ENCODE measurements around the gene AATK.

Gene AATK

DNA sequence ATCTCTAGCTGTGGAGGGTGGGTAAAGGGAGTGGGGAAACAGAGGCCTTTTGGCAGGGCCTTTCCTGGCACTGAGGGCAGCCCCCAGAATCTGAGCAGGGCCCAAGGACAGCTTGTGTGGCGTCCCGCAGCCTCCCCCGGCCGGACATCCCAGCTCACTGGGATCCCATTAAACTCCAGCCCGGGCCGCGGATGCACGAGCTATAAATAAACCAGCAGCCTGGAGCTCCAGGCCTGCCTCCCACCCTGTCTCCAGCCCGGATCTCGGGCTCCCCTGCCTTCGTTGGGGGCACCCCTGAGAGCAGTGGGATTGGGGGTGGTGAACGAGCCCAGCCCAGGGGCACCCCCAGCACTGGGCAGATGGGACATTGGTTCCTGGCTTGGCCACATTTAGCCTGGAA lies 13.8 kb upstream of the AATK start:
- no peak for DNase-seq

DNA sequence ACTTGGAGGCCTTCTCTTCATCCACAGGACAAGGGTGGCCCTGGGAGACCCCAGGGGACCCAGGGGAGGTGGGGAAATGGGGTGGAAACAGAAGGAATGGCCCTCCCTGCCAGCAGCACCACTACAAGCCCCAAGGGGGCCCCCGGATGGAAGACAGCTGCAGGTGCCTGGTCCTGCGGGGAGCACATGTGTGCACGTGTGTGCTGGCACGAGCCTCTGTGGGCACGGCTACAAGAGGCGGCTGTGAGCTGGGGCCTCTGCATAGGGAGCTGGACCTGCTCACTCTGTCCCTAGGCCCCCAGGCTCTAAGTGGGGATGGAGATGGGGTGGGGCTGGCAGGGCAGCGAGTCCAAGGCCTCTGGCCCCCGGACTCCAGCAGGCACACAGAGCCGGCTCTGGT lies 13.2 kb upstream of the AATK start:
- no peak for DNase-seq

DNA sequence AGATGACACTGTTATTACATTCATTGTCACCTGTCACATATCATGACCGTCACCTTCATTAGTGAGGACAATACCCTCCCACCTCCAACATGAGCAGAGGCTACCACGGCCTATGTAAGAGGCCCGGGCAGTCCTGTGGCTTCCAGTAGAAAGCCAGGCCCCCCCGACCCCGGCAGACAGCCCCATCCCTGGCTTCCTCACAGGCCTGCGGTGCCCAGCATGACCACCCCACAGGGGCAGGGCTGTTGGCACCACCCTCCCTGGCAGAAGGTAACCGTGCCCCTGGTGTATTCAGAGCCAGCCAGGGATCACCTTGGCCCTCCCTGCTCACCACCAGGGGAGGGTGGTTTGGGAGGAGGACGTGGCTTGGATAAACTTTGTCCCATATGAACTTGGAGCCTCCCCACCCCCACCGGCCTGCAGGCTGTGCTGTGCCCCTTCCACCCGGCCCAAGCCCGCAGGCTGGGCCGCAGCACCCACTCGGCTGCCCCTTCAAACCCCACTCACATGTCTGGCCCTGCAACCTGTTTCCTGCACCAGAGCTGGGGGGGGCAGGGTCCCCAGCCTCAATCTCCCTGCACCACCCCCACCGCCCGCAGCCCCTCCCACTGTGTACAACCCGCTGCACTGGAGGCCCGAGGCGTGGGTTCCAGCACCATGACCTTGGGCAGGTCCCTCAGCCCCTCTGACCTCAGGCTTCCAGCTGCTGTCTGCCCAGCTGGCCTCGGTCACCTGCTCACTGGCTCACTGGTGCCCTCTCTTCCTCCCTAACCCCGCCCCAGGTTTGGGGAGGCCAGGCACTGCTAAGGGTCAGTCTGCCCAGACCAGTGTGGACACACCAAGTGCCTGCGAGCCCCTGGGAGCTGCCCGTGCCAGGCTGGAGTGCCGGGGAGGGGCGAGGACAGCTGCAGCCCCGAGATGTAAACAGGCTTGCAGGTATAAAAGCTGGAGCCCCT lies 12.4 kb upstream of the AATK start:
- no peak for DNase-seq

DNA sequence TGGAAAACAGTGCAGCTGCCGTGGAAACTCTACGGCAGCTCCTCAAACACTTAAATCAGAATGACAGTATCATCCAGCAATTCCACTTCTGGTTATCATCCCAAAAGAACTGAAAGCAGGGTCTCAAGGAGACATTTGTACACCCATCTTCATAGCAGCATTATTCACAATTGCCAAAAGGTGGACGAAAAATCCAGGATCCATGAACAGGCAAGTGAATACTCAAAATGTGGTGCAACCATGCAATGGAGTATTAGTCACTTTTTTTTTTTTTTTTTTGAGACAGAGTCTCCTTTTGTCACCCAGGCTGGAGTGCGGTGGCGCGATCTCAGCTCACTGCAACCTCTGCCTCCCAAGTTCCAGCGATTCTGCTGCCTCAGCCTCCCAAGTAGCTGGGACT lies 10.6 kb upstream of the AATK start:
- no peak for DNase-seq

DNA sequence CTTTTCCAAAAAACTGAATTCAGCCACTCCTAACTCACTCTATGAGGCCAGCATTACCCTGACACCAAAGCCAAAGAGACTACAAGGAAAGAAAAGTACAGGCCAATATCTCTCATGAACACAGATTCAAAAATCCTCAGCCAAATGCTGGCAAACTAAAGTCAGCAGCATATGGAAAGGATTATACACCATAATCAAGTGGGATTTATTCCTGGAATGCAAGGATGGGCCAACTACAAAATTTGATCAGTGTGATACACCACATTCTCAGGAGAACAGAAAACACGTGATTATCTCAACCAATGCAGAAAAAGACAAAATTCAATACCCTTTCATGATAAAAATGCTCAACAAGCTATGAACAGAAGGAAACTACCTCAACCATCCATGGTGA lies 7.7 kb upstream of the AATK start:
- no peak for DNase-seq

DNA sequence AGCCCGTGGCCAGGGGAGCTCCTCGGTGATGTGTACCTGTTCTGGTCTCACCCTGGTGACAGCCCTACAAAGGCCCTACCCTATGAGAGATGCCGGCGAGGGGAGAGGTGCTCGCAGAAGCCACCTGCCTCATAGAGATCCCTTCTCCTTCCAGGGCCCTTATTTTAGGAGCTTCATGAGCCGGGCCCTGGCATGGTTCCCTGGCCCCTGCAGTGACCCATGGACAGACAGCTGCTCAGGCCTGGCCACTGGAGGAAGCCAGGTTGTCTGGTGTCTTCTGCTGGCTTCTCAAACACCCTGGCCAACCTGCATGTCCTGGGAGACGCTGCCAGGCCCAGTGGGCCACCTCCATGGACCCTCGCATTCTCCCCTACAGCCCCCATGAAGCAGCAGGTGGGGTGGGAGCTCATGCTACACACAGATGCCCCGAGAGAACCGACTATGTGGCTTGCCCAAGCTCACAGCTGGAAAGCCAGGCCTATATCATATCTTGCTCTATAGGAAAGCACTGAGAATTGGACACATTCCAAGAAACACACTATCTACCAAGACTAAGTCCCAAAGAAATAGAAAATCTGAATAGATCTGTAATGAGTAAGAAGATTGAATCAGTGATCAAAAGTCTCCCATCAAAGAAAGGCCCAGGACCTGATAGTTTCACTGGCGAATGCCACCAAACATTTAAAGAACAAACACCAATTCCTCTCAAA lies 7.2 kb upstream of the AATK start:
- no peak for DNase-seq

DNA sequence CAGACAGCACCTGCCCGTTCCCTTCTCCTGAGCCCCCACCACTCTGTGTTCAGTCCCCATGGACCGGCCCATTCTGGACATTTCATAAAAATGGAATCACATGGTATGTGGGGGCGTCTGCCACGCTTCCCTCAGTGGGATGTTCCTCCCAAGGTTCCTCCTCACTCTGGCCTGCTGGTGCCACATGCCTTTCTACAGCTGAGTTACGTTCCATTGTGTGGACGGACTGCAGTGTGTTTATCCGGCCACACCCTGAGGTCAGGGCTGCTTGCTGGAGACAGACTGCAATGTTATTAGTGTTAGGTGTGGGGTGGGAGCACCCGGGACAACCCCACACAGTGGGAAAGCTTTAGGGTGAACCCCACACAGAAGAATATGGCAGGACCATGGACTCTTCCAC lies 5.9 kb upstream of the AATK start:
- no peak for DNase-seq

DNA sequence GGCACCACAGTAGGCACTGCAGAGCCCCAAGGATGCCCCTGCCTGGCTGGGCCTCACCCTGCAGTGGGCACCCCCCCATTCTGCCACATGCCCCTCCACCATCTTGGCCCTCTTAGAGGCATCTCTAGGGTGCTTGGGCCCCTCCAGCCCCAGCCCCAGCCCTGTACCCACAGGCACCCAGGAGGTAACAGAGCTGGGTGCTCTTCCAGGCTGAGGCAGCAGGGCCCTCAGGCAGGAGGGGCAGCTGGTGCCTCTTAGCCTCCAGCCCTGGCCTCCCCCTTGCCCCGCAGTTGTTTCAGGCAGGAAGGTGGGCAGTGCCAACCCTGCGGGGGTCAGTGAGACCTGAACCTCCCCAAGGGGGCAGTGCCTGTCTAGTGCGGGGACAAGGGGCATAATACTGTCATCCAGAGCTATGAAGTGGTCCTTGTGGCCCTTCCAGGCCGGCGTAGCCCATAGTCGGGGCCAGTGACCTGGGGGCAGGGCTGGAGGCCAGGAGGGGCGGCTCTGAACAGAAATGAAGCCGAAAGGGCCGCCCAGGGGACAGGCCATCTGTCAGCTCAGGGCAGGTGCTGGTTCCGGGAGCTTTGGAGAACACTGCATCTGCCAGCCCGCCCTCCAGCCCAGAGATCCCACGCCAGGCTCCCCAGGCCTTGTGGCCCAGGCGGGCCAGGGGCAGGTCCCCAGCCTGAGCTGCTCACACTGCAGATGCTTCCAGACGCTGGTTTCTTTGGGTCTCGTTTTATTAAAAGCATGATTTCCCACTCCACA lies 4.9 kb upstream of the AATK start:
- no peak for DNase-seq

DNA sequence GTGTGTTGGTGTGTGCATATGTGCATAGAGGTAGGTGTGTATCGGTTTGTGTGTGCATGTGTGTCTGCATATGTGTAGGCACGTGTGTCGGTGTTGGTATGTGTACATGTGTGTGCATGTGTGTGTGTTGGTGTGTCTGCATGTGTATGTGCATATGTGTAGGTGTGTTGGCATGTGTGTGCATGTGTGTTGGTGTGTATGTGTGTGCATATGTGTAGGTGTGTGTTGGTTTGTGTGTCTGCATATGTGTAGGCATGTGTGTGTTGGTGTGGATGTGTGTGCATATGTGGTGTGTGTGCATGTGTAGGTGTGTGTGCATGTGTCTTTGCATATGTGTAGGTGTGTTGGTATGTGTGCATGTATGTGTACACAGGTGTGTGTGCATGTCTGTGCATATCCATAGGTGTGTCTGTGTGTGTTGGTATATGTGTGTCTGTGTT lies 3.9 kb upstream of the AATK start:
- no peak for DNase-seq

DNA sequence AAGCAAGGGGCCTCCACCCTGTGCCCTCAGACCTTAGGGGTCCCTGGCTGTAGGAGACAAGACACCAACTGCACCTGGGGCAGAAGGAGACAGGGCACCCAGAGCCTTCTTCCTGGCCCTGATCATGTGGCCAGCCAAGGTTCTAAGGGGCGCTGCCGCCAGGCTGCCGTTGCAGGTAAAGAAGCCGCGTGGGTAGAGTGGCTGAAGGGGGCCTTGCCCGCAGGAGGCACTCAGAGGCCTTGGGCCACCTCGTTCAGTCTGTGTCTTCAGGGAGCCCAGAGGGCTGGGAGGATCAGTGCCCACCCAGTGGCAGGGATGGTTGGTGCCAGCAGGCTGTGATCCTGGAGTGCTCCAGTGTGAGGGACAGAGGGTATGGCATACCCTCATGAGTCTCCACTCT lies 1.6 kb upstream of the AATK start:
- DNase-seq, result no peak

DNA sequence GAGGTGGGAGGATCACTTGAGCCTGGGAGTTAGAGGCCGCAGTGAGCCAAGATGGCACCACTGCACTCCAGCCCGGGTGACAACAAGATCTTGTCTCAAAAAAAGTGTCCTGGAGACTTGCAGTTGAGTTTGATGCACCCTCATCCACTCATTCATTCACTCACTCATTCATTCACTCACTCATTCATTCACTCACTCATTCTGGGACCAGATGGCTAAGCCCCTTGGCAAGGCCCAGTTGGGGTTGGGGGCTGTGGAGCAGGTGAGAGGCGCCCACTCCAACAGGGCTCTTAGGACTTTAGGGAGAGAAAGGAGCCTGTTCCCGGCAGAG lies 1.1 kb upstream of the AATK start:
- DNase-seq, result no peak

DNA sequence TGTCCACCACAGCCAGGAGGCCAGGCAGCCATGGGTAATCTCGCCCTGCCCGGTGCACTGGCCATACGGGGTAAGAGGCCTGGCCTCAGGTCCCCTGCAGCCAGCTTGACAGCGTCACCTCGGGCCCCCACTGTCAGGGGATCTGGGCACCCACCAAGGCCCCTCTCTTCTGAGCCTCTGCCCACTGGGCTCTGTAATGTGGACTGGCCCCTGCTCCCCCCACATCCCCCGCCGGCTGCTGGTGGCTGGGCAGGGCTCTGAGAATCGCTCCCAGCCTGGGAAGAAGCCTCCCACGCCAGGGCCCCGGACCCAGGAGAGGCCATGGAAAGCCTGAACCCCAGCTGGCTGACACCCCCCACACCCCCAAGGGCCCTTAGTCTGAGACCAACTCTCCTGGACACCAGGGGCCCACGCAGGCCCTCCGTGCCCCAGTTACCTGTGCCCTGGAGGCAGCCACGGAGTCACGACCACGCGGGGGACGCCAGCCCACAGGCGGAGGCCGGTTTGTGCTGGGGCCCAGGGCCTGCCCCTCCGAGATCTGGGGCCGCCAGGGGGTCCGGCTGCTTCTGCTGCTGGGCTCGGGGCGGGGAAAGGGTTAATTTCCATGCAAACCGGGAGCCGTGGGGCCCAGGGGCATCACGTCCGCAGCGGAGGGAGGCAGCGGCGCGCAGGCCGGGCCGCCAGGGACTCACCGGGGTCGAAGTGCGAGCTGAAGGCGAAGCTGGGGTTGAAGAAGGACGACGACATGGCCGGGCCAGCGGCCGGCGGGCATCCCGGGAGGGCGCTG lies 582 bp downstream of the AATK start, which contains the start of gene PVALEF:
Gene PVALEF (plus strand): TSS at position 262 of the 787 bp plus-strand sequence. CDS start 15,720 bp downstream, outside the sequence.
- DNase-seq, result no peak

DNA sequence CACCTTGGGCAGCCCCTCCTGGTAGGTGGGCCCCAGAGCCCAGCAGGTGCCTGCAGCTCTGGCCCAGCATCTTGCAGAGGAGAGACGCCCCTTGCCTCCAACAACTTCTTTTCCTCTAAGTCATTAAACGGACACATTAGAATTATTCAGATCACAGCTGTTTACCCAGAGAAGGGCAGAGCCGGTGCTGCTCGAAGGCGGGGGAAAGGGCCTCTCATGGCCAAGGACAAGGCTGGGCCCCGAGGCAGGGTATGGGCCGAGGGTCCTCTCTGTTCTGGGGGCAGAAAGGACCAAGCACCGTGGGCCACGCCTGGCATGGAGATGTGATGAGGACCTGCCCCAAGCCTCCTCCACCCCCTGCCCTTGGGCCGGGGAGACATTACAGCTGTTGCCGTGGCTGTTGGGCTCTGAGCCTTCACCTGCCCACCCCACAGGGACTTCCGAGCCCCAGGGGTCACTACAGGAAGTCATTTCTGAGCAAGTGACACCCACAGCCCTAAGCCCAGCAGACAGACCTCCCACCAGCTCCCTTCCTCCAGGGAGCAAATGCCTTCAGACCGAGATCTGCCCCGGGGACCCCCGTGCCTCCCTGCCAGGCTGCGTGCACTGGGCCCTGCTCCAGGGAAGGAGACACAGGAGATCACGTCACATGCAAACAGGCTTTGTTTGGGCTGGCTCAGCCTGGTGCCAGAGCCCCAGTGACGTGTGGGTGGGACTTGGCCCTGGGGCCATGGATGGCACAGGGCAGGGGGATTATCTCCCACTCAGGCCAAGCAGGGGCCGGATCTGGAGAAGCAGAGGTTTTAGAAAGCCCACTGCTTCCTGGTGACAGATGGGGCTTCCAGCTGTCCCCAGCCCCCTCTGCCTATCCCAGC lies 1.4 kb downstream of the AATK start:
- DNase-seq, result no peak

DNA sequence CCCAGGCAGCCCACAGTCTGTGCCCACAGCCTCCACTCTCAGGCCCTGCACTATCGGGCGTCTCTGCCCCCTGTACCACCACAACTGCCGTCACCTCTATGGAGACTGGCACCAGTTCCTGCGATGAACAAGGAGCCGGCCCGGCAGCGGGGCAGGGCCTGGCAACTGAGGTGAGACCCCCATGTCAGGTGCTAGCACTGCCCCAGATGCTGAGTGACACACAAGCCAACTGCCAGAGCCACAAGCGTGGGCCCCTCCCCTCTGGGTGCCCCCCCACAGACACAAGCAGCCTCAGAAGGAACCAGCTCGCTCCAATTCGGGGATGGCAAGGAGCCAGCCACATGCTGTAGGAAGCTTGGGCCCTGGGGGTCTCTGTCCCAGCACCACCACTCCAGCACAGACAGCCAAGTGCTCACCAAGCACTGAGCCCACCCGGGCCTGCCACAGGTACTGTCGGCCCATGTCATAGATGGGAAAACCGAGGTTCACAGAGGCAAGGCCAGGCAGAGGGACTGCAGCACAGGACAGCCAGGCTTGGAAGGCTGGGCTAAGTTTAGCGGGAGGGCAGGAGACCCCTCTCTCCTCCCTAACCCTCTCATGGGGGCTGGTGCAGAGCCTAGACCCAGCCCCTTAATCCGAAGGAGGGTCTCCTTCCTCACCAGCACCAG lies 2.2 kb downstream of the AATK start:
- DNase-seq, result no peak

DNA sequence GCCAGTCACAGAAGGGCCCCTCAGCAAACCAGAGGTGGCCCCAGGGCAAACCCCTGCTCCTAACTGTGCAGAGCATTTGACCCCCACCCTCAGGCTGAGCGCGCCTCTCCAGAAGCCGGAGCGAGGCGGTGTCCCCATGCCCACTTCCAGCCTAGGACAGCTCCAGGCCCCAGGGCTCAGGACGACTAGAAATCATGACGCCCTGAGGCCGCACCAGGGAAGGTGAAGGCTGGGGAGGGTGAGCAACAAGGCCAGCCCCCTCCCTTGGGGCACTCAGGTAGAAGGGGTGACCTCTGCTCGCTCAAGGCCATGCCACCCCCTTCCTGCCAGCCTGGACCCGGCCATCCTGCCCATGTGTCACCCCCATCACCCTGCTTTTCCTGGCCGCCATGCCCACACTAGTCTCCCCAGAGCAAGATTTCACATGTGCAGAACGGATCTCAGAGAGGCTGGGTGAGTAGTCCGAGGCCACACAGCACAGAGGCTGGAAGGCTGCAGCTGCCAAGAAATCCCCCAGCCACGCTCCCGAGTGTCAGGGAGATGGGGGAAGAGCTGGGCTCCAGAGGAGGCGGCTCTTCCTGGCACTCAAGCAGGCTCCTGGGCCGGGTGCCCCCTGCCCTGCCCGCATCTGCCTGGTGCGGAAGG lies 2.8 kb downstream of the AATK start:
- no peak for DNase-seq

DNA sequence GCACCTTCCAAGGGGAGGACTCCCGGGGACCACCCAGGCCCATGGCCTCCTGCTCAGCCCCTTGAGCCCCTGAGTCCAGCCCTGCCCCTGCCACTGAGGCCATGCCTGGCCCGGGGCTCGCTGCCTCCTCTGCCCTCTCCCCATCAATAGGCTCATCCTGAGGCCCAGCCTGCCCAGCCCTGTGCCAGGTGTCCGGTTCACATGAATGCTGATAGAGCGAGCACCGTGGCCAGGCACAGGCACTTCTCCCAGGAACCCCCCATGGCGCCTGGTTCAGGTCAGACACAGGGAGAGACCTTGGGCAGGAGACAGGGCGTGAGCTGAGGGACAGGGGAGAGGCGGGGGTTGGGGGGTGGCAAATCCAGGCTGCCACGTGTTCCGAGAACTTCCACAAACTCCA lies 3.5 kb downstream of the AATK start:
- no peak for DNase-seq

DNA sequence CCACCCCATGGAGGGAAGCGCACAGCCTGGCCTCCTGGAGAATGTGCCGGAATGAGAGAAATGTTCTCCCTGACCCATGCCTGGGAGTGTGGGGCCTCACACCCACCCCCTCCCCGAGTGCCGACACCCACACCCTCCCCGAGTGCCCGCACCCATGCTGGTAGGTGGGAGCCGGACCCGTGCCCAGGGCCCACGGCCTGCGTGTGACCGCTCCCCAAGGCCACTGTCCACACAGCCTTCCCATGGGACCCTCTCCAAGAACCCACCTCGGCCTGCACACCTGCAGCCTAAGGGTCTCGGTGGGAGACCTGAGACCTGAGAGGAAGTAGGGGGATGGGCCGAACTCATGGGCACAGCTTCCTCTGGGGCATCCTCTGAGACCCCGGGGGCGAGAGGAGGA lies 4.0 kb downstream of the AATK start:
- no peak for DNase-seq

DNA sequence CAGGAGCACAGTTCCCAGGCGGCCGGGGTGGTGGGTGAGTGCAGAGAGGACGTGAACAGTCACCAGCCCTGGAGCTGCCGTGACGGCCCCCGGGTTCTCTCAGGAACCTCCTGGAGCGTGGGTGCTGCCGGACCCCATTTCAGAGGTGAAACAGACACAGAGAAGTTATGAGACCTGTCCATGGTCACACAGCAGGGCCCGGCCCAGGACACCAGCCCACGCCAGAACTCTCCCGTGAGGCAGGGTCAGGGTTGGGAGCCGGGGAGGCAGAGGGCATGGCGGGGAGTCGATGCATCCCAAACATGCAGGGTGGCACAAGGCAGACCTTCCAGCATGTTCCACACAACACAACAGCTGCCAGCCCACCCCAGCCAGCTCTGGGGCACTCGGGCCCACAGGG lies 4.5 kb downstream of the AATK start:
- DNase-seq, result no peak

DNA sequence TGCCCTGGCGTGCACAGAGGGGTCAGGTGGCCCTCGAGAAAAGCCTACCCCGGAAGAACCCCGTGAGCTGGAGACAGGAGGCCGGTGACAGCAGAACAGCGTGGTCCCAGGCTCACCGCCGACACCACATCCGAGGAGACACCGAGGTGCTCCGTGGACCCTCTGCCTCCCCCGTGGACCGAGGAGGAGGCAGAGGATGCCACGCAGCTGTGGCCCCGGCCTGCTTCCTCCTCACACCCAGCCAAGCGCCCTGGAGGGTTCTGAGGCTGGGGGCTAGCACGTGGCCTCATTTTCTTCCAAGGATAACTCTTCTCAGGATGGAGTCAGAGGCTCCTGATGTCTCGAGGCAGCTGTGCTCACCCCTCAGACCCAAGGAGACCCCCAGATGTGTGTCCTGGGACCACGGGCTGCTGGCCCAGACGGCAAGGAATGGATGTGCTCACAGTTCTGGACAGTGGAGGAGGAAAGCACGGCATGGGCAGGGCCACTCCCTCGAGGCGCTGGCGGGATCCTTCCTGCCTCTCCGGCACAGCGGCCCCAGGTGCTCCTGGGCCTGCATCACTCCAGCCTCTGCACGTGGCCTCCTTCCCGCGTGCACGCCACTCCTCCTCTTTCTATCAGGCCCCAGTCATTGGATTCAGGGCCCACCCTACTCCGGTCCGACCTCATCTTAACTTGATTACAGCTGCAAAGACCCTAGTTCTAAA lies 5.1 kb downstream of the AATK start:
- no peak for DNase-seq

DNA sequence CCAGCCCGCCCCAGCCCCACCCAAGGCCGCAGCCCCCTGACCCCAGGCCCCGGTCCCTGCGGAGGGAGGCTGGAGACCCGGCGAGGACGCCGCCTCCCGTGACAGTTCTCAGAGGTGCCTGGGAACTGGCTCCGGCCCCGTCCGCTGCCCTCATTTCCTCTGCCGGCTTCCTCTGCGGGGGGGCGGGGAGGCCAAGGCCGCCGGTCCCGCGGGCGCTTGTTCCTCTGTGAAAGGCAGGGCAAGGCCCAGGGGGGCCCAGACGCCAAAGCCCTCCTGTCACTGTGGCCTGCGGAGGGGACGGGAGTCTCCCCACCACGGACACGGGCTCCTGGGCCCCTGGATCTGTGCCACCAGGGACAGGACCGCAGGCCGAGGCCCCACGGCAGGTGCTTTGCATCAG lies 5.7 kb downstream of the AATK start:
- no peak for DNase-seq

Data from NCI-H1105 (cell line).